ENCODE results near the gene CLTA.
"Not testable (repeated sequence)": the region's sequence is repeated elsewhere in the genome, so short reads cannot be mapped to it uniquely, and the experiment has no call there.

The CLTA gene

DNA sequence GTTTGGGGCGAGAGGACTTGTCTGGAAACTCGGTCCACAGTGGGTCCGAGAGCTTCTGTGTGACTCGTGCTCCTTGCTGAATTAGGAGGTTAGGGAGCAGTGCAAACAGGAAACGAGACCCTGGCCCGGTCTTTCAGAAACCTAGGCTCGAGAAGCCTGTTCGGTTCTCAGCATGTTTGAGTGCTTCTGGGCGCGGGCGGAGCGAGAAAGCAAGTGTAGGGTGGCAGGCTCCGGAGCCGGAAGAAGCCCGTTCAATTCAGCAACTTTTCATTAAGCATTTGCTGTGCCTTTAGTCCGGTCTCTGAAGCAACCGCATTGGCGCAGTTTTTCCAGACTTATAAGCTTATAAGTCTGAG is 547 bp downstream of the CLTA start:
- no peak for DNase-seq

DNA sequence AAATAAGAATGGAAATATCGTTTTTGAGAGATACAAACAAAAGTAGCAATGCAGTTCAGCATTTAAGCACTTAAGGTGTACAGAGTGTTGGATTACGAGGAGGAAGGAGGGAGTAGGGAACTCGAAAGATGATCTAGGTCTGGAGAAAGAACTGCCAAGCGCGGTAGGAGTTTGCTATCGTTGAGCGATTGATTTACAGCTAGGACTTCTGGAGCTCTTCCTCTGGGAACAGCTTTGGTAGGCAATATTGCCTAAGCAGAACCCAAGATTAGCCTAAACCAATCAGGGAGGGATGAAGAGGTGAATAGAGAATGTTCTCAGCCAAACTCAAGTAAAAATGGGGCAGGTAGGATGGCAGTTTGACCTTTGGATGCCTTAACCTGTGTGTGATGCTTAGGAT is 965 bp downstream of the CLTA start:
- DNase-seq, result no peak

DNA sequence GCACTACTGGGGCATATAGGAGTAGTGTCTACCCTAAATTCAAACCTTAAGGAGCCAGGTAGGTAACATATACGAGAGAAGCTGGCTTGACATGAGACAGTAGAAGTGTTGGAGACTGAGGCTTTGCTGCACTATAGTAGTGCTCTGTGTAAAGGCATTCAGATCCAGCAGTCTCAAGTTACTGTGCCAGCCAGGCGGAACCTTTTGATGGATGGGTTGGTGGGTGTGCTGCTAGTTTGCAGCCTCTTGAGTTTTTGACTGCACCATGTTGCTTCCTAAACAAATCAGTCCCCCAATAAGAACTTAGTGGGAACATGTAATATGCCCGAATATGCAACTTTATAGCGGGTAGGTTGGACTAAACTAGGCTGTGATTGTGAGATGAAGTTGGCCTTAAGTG is 1.5 kb downstream of the CLTA start:
- DNase-seq, result no peak

DNA sequence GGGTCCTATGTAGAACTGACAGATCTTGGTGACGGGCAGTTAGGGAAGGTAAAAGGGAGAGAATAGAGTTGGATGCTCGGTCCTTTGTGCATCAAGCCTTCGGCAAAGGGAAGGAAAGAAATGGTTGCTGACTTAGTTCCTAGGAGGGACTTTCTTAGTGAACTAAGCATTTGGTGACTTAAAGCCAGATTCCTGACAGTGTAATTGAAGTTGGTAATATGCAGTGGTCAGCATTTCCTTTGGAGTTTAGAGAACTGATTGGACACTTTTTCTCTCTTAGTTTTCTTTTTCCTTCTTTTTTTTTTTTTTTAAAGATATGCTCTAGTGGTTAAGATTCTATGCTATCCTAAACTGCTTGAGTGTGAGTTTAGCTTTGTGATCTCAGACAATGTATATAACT is 2.3 kb downstream of the CLTA start:
- DNase-seq, result no peak

DNA sequence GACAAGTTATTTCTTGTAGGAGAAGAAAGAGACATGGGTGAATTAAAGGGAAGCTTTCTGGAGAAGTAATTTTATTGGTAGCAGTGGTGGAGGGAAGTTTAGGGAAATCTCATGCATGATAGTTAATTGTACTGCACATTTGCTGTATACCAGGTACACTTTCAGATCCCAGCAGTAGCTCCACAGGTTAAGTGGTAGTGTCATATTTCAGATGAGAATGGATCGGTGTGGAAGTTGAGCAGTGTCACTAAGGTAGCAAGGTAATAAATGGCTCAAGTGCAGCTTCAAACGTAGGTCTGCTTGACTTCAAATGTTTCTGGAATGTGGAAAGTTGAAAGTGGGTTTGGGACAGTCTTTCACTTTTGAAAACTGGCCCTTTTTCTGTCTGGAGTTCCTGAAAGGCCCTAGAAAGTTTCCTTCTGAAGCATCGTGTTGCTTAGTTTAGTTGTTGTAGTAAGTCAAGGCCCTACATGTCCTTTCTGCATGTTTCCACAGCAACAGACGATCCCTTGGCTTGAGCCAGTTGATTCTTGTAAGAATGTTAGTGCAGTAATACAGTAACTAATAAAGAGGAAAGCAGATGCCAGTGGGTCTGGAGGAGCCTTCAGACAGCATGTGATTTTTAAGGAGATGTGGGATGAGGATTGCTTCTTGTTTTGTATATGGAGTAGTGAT is 3.7 kb downstream of the CLTA start:
- DNase-seq, result no peak

DNA sequence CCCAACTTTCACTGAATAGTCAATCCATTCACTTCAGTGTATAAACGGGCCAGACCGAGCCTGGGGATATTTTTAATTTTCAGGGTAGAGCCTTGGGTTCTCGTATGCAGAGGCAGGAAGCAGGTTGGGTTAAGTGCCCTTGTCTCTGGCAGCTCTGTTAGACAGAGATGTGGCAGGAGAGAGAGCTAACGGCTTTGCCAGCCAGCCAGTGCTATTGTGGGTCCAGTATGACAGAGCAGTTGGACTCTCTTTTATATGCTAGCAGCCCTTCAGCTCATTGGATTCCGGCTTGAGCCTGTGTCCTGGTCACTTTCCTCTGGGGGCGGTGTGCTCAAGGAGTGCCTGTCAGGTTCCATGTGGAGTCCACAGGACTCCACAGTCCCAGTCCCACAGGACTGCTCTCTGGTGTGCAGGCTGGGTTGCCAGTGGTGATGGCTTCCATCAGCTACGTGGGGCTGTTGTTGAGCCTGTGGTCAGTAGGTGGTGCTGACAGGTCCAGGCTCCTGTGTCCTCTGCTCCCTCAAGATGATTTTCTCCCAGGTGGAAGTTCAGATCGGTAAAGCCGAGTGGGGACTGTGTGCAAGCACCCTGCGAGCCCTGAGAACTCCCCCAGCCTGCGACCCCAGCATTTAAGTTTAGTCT is 14.3 kb downstream of the CLTA start:
- DNase-seq, result no peak

DNA sequence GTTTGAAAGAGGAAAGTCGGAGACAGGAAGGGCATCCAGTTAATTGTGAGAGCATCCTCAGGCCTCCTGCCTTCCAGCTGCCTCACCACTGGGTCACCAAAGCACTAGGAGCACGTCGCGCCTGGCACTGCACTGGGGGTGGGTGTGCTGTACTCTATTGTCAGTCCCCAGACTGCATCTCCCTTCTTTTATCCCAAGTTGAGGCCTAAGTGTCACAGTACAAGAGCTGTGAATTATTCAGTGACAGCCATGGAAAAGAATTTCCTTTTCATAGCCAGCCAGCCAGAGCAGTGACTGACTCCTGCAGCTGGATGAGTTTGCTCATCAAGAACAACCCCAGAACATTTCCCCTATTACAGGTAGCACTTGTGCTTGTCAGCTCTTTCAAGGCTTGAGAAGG is 16.3 kb downstream of the CLTA start:
- DNase-seq, result no peak

DNA sequence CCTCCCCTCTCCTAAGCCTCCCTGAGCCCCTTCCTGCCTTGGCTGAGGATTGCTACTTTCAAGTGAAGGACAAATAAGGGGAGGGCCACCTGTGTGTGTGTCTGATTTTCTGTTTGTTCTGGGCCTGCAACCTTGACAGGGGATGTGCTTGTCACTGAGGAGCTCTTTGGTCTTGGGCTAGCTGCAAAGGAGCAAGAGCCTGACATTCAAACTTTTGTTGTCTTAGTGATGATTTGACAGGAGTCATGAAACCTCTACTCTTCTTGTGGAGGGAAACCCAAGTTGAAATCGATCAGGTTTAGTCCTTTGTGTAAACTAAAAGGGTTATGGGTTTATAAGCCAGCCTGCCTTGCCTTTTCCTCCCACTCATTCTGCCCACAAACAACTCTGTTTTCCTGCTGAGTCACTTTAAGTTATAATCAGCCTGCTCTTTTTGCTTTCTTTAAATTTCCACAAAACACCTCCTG is 16.9 kb downstream of the CLTA start:
- no peak for DNase-seq

DNA sequence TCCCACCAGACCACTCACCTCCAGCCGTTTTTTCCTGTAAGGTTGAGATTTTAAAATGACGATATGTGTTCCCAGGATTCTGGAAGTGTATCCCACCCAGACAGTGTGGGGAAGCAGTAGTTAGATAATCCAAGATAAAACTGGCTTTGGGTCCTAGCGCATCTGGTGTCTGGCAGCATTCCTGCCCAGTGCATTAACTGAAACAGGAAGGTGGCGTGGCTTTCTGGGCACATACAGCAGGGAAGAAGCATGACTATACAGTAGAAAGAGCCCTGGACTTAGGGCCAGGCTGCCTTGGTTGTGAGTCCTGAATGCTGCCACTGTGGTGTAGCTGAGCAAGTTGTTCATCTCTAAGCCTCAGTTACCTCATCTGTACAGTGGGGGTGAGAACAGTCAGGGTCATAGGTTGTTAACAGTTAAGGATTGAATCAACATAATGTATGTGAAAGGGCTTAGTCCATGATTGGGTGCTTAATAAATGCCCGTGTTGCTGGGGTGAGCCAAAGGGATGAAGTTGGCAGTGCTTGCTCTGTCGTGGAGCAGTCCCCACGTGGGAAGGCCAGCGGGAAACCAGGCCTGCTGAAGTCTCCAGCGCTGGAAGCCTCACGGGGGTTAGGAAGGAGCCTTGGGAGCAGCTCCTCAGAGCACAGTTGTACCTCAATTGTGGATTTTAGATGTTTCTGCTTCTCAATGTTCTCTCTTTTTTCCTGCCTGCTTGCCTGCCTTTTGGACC is 18.0 kb downstream of the CLTA start:
- DNase-seq, result no peak

DNA sequence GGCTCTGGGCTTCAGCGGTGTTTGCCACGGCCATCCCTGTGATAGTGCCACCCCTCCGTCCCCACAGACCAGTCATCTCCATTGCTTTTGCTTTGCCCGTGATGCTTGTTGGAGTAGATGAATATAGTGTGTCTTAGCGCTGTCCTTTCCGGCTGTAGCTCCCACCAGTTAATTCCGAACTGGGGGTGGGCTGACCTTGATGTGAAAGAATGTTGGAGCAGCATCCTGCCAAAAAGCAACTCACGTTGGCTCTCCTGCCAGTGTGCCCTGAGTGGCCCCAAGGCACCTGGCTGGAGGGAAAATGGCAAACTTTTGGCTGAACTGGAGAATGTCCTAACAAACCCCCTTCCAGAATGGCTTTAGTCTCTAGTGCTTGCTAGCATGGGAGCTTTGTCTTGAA is 20.0 kb downstream of the CLTA start:
- no peak for DNase-seq

DNA sequence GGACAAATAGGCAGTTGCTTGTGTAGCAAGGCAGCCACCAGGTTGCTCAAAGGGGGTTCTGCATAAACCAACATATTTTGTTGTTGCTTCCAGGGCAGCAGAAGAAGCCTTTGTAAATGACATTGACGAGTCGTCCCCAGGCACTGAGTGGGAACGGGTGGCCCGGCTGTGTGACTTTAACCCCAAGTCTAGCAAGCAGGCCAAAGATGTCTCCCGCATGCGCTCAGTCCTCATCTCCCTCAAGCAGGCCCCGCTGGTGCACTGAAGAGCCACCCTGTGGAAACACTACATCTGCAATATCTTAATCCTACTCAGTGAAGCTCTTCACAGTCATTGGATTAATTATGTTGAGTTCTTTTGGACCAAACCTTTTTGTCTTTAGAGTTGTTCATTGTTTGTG is 20.8 kb downstream of the CLTA start:
- no peak for DNase-seq

DNA sequence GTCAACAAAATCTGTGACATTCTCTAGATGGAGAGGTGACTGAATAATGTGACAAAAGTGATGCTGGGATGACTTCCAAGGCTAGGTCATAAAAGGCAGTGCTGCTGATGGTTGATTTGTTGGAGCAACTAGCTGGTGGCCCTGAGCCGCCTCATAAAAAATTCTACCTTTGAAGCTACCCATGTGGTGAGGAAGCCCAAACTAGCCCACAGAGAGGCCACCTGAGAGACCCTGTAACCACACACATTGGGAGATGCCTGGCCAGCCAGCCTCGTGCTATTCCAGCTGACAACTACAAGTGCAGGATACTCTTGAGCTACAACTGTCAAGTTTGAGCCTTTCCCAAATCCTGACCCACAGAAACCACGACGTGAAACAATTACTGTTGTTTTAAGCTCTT is 22.7 kb downstream of the CLTA start:
- no peak for DNase-seq

DNA sequence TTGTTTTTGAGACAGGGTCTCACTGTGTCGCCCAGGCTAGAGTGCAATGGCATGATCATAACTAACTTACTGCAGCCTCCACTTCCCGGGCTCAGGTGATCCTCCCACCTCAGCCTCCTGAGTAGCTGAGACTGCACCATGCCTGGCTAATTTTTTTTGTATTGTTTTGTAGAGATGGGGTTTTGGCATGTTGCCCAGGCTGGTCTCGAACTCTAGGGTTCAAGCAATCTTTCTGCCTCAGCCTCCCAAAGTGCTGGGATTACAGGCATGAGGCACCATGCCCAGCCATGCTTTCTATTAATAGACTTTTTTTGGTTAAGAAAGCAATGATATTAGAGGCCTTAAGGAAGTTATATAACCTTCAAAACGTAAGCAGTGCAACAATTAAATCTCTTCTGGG is 23.3 kb downstream of the CLTA start:
- no peak for DNase-seq

DNA sequence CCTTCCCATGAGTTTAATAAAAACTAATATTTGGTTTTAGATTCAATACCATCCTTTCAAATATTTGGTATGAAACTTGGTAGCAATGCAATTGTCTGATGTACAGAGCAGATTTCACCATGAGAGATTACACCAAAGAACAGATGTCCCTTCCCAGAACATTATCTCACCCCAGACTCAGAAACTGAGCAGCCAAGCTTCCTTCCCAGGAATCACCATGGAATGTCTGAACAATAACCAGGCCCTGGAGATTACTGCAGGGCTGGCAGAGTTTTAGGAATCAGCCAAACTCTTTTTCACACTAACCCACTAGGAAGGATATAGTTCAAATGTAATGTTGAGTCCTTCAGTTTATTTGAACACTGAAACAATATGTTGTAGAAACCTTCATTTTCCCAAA is 23.9 kb downstream of the CLTA start:
- no peak for DNase-seq

DNA sequence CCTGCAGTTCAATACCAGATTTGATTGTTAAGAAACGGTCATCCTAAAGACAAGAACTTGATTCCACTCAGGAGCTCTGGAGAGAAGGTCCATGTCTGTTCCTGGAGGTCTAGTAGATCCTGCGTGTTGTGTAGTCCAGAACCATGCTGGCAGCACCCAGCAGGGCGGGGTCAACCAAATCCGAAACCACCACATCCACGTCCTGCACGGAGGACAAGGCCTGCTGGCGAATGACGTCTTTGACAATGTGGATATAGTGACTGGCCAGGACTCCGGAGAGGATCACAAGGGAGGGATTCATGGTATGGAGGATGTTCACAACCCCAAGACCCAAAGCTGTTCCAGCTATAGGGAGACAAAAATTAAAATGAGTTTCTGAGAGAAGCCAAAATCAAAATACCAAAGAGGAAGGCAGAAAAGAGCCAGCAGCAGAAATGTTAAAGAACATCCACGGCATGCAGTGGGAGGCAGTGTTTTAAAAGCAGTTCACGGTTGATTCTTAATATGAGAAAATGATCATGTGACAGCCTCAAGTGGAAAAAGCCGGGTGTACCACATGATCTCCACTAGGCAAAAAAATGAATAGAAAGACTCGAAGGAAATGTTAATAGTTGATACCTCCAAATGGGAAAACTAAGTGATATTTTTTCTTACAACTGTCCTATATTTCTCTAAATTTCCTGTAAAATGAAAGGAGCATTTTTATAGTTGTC is 26.7 kb downstream of the CLTA start:
- DNase-seq, result no peak

DNA sequence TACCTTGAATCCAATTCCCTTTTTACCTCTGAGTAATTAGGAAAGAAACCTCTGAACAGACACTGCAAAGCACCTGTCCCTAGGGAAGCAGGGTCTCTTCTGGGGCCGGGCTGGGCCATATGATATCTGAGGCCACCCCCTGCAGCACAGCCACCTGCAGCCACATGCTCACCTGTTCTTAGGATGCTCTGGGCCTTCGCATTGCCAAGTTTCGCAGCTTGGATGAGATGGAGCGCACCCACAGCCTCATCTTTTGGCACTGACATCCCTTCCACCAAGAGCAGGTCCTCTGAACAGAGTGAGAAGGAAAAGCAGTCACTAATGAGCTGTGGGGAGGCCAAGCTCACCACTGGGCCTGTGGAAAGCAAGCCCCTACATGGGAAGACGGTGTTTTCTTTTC is 27.3 kb downstream of the CLTA start:
- DNase-seq, result no peak

DNA sequence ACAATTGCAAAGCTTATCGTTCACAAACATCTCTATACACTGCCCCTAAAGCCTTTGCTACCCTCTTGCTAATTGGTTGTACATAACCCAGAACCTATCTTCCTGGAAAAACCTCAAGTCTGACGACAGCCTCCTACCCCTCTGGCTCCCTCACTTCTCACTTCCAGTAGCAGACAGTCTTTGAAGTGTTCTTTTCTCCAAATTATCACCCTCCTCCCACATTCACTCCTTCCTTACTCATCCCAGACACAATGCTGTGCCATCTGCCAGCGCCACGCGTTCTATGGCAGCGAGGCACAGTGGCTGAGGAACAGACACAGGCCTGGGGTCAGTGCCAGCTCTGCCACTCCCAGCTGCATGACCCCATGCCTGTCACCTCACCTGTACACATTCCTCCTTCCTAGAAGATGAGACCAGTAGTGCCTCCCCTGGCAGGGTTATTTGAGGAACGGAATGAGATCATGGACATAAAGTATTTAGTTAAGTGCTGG is 27.7 kb downstream of the CLTA start:
- DNase-seq, result no peak

DNA sequence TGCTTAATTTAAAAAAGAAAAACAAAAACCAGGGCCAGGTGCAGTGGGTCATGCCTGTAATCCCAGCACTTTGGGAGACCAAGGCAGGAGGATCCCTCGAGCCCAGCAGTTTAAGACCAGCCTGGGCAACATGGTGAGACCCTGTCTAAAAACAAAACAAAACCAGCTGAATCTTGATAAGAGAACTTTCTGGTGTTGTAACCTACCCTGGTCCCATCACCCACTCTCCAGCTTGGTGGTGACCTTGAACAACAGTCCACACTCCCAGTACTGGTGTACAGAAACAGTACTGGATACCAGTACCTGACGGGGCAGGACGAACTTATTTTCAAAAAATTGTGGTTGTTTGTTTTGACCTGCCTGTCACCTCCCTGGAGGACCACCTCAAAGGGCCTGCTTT is 30.9 kb downstream of the CLTA start:
- no peak for DNase-seq

DNA sequence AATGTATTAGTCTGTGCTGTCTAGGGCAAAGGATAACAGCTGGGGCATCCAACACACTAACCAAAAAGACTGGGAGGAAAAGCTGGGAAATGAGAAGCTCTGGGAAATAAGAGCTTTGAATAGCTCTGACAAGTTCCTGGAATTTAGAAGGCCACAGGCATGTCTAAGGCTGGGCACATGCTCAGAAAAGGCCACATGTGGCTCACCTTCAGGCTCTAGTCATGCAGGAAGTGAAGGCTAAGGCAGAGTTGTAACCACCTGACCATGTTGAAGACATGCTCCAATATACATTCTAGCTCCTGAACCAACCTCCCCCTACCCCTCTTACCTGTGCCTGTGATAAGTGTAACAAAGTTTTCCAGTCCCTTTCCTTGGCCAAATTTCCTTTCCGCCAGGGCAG is 31.7 kb downstream of the CLTA start:
- no peak for DNase-seq

DNA sequence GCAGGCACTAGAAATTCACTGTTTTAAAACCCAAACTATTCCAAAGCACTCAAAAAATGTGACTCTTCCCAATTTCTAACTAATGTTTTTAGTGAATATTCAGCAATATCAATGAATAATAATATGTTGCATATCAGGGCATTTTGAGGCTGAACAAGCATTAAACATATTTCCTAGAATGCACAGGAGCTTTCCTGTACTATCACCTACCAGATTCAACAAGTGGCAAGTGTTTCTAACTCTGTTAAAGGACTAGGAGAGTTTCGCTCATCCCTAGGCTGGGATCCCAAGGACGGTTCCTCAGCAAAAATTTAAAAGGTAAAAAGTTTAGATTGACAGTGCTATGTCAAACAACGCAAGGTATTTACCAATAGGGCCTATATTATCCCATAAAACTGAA is 46.5 kb downstream of the CLTA start:
- no peak for DNase-seq

DNA sequence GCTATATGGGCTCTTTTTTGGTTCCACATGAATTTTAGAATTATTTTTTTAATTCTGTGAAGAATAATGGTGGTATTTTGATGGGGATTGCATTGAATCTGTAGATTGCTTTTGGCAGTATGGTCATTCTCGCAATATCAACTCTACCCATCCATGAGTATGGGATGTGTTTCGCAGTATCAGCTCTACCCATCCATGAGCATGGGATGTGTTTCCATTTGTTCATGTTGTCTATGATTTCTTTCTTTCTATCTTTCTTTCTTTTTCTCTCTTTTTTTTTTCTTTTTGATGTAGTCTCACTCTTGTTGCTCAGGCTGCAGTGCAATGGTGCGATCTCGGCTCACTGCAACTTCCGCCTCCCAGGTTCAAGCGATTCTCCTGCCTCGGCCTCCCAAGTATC is 48.5 kb downstream of the CLTA start:
- not testable (repeated sequence) for DNase-seq

DNA sequence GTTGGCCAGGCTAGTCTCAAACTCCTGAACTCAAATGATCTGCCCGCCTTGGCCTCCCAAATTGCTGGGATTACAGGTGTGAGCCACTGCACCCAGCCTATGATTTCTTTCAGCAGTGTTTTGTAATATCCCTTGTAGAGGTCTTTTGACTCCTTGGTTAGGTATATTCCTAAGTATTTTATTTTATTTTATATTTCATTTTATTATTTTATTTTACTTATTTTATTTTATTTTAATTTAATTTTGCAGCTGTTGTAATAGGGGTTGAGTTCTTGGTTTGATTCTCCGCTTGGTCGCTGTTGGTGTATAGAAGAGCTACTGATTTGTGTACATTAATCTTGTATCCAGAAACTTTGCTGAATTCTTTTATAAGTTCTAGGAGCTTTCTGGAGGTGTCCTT is 49.0 kb downstream of the CLTA start:
- DNase-seq, result not testable (repeated sequence)

DNA sequence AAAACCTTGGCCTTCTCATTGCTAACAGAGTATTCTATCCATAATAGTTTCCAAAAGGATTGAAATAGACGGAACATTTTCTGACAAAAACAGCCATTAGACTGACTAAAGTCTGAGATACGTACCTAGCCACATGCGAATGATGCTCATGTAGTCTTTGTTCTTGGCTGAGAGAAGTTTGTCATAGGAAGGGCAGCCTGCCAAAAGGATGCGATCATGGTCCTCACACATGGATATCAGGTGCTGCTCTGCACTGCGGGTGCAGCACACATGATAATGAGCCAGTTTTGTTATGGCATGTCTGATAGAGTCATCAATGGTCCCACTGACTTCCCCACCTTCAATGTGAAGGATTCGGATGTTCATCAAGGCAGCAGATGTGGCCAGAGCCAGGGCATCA is 55.2 kb downstream of the CLTA start:
- no peak for DNase-seq

DNA sequence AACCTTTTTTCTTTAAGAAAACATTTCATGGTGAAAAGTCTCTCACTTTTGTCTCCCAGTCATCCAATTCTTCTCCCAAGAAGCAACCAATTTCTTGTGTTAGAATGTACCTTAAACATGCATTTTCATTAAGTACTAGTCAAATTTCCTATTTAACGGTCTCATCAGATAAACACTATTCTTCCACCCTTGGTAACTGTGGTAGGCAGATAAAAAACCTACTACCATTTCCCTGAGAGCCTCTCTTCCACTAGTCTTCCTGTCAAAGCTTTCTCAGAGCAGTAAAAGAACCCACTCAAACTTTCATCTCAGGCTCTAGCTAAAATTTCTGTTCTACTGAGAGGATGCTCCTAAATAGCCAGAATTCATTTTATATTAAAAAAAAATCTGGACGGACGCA is 56.6 kb downstream of the CLTA start:
- DNase-seq, result no peak
